Neural crest cell (in vitro differentiated cells): ENCODE measurements around the gene CCDC18. TPM values are rescaled to one million over a fixed set of nuclear protein-coding genes. Genes with fewer than 3 reads are reported as not detected.

Experiments used
- DNase-seq: peaks from one replicate; pipeline ENCODE4 v3.0.0; 2021; ENCODE audit warnings: low read depth, mixed read lengths, low spot score
- H3K27ac Mint-ChIP-seq: one replicate; pipeline ENCODE4 v1.8.0; 2021; ENCODE audit warnings: mild to moderate bottlenecking, mixed read lengths; ENCODE audit not compliant: unreplicated experiment
- H3K27me3 Mint-ChIP-seq: 2 replicates; pipeline ENCODE4 v1.8.0; 2021; ENCODE audit warnings: low read depth, mild to moderate bottlenecking, mixed read lengths
- H3K36me3 Mint-ChIP-seq: 2 replicates; pipeline ENCODE4 v1.8.0; 2021; ENCODE audit warnings: low read depth, mild to moderate bottlenecking, mixed read lengths
- H3K4me1 Mint-ChIP-seq: 2 replicates; pipeline ENCODE4 v1.8.0; 2021; ENCODE audit warnings: mixed read lengths
- H3K4me3 Mint-ChIP-seq: one replicate; pipeline ENCODE4 v1.8.0; 2021; ENCODE audit warnings: mild to moderate bottlenecking, mixed read lengths
- H3K9me3 Mint-ChIP-seq: 2 replicates; pipeline ENCODE4 v1.8.0; 2021; ENCODE audit warnings: mixed read lengths
- total RNA-seq: library from RNA; stranded (reverse); gene quantifications from 2 replicates; pipeline ENCODE4 v1.2.1, GENCODE V29; 2021
- TF ChIP-seq, protein P1 (sequence below): fragments of 200-600 bp; sonication (generic); conservative IDR thresholded peaks from 2 replicates; pipeline ENCODE4 v1.5.0; 2021; ENCODE audit warnings: antibody characterized with exemption, mild to moderate bottlenecking

CCDC18 gene
- total RNA-seq, 1 donor from 2014 or later: 21.0 TPM

DNA sequence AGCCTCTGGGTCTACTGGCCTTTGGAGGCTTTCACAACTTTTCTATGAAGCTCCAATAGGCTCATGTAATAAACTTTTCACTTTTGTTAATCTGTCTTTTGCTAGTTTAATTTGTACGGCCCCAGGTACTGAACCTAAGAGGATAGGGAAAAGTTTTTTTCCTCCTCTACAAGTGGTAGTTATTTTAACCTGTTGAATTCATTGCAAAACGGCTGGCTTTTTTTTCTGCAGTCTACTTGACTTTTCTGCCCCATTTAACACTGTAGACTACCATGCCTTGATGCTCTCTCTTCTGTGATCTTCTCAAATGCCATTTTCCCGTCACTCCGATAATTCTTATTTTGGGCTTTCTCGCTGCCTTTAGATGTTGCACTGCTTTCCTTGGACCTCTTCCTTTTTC lies 121.6 kb downstream of the CCDC18 start:
- no peak overlapping the region for H3K4me3 Mint-ChIP-seq
- no peaks in the 10 kb centered on the region for H3K4me1 Mint-ChIP-seq
- no peak overlapping the region for H3K27ac Mint-ChIP-seq
- DNase-seq: no peak
- H3K36me3 Mint-ChIP-seq: no peaks in the 10 kb centered on the region
- H3K9me3 Mint-ChIP-seq: no peaks in the 10 kb centered on the region
- TF ChIP-seq, protein P1, sequence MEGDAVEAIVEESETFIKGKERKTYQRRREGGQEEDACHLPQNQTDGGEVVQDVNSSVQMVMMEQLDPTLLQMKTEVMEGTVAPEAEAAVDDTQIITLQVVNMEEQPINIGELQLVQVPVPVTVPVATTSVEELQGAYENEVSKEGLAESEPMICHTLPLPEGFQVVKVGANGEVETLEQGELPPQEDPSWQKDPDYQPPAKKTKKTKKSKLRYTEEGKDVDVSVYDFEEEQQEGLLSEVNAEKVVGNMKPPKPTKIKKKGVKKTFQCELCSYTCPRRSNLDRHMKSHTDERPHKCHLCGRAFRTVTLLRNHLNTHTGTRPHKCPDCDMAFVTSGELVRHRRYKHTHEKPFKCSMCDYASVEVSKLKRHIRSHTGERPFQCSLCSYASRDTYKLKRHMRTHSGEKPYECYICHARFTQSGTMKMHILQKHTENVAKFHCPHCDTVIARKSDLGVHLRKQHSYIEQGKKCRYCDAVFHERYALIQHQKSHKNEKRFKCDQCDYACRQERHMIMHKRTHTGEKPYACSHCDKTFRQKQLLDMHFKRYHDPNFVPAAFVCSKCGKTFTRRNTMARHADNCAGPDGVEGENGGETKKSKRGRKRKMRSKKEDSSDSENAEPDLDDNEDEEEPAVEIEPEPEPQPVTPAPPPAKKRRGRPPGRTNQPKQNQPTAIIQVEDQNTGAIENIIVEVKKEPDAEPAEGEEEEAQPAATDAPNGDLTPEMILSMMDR: no peak
- no peaks in the 10 kb centered on the region for H3K27me3 Mint-ChIP-seq

DNA sequence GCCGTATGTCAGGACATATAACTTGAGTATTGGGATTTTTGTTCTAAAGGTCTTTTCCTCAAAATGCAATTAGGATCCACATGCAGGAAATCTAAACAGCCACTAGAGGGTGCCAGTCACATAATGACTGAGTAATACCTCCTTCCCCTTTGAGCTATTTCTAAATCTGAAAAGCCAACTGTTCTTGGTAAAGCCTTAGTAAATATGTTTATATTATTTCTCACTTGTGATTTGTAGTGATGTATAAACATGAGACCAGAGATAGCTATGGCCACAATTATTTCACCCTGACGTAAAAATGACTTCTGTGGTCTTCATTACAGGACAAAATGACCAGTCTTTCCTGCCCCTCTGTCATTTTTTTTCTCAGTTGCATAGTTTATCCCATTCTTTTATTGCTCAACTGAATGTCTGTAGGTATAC lies 124.2 kb downstream of the CCDC18 start:
- Mint-ChIP-seq H3K4me3 (no peak overlapping the region), H3K27ac (no peak overlapping the region), H3K4me1 (no peaks in the 10 kb centered on the region), H3K36me3 (no peaks in the 10 kb centered on the region), H3K9me3 (no peaks in the 10 kb centered on the region), H3K27me3 (no peaks in the 10 kb centered on the region)
- TF ChIP-seq, protein P1: peak; percentile 94
- DNase-seq: peak; percentile 31

DNA sequence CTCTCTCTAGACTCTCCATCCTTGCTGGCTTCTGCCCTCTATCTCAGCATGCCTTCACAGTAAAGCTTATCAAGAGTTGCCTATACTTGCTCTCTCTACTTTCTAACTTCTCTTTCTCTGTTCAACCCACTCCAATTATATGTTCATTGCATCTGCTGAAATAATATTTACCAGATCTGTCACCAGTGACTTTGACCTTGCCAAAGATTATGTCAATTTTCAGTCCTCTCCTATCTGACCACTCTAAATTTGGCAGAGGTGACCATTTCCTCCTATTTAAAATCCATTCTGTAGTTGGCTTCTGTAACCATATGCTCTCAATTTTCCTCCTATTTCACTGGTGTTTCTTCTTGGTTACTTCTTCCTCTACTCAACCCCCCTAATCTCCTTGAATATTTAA lies 126.4 kb downstream of the CCDC18 start:
- no peaks in the 10 kb centered on the region for H3K27me3 Mint-ChIP-seq

DNA sequence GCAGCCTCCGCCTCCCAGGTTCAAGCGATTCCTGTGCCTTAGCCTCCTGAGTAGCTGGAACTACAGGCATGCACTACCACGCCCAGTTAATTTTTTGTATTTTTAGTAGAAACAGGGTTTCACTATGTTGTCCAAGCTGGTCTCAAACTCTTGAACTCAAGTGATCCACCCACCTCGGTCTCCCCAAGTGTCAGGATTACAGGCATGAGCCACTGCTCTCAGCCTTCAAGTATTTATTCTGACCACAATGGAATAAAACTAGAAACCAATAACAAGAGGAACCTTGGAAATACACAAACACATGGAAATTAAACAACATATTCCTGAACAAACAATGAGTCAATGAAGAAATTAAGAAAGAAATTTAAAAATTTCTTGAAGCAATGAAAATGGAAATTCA lies 132.5 kb downstream of the CCDC18 start:
- H3K27me3 Mint-ChIP-seq: no peaks in the 10 kb centered on the region
- no peak for DNase-seq
- TF ChIP-seq, protein P1: no peak
- no peaks in the 10 kb centered on the region for H3K36me3 Mint-ChIP-seq
- H3K4me3 Mint-ChIP-seq: no peak overlapping the region
- H3K9me3 Mint-ChIP-seq: no peaks in the 10 kb centered on the region
- H3K27ac Mint-ChIP-seq: no peak overlapping the region
- no peaks in the 10 kb centered on the region for H3K4me1 Mint-ChIP-seq

More for the DNA sequence above, 126.4 kb downstream of the CCDC18 start:
- Mint-ChIP-seq H3K27ac (no peak overlapping the region), H3K36me3 (no peaks in the 10 kb centered on the region), H3K4me1 (no peaks in the 10 kb centered on the region), H3K4me3 (no peak overlapping the region), H3K9me3 (no peaks in the 10 kb centered on the region)
- TF ChIP-seq, protein P1: no peak
- DNase-seq: no peak

DNA sequence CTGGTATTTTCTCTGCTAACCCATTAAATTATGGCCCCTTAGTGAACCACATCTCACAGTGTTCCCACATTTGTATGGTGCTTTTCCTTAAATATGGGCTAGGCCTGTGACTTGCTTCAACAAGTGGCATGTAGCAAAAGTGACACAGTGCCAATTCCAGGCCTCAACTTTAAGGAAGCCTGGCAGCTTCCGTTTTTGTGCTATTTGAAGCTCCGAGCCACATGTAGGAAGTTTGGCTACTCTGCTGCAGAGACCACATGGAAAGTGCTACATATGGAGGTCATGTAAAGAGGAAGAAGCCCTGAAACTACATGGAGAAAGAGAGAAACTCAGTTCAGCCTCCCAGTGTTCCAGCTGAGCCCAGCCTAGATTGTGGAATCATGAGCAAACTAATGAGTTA lies 136.7 kb downstream of the CCDC18 start:
- peaks cover 4% of the 10 kb centered on the region for H3K9me3 Mint-ChIP-seq
- no peaks in the 10 kb centered on the region for H3K36me3 Mint-ChIP-seq
- H3K4me3 Mint-ChIP-seq: no peak overlapping the region
- no peaks in the 10 kb centered on the region for H3K4me1 Mint-ChIP-seq
- no peaks in the 10 kb centered on the region for H3K27me3 Mint-ChIP-seq
- no peak for DNase-seq
- H3K27ac Mint-ChIP-seq: no peak overlapping the region
- TF ChIP-seq, protein P1: no peak

DNA sequence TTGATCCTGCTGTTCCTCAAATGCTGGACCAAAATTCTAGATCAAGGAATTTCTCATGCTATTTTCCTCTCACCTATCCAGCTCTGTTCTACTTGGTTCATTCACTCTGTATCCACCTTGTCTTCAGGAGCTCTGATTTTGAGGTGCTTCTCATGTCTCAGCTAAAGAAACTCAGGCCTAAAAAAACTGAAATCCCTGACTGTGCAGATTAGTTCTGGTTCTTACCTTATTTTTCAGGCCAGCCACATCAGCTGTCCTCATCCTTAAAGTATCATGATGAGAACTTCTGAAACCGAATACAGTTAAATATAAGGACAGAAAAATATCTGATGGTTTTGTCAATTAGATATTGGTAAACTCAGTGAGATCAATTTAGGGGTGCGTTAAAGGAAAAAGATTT lies 137.4 kb downstream of the CCDC18 start:
- Mint-ChIP-seq H3K27ac (no peak overlapping the region), H3K4me1 (no peaks in the 10 kb centered on the region), H3K9me3 (peaks cover 4% of the 10 kb centered on the region), H3K4me3 (no peak overlapping the region), H3K36me3 (no peaks in the 10 kb centered on the region), H3K27me3 (no peaks in the 10 kb centered on the region)
- no peak for DNase-seq
- TF ChIP-seq, protein P1: no peak
